Kasumi-1 (cell line): ENCODE measurements around the gene MTARC2.
"Not testable (repeated sequence)": the region's sequence is repeated elsewhere in the genome, so short reads cannot be mapped to it uniquely, and the experiment has no call there.

Source experiments
- DNase-seq, 2 experiments: peaks; one replicate each; lab custom pipeline; 2025; lab: John Stamatoyannopoulos, UW

MTARC2 gene

DNA sequence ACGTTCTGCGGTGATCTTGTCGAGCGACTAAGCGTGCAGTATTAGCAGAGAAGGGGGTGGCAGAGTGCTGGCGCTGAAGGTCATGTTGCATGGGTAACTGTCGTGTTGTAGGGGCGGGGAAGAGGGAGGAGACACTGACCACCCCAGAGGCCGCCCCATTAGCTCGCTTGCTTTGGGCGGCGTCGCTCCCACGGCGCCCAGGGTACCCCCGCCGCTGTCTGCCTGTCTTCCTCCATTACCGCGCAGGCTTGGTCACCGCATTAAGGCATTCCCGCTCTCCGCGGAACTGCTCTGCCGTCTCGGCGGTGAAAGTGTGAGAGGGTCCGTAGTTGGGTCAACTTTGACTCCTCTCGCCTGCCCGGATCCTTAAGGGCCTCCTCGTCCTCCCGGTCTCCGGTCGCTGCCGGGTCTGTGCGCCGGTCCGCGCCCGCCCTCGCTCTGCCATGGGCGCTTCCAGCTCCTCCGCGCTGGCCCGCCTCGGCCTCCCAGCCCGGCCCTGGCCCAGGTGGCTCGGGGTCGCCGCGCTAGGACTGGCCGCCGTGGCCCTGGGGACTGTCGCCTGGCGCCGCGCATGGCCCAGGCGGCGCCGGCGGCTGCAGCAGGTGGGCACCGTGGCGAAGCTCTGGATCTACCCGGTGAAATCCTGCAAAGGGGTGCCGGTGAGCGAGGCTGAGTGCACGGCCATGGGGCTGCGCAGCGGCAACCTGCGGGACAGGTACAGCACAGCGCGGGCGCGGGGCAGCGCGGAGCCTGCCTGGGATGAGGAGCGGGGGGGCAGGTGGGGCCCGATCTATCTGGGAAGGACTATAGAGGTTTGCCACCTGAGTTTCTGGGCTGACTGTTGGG lies at the start of gene MTARC2:
MTARC2 (plus strand) TSS at position 234 of the 846 bp plus-strand sequence; CDS start at position 444, 210 bp downstream.
- DNase-seq: peak; percentile 72 to 85

DNA sequence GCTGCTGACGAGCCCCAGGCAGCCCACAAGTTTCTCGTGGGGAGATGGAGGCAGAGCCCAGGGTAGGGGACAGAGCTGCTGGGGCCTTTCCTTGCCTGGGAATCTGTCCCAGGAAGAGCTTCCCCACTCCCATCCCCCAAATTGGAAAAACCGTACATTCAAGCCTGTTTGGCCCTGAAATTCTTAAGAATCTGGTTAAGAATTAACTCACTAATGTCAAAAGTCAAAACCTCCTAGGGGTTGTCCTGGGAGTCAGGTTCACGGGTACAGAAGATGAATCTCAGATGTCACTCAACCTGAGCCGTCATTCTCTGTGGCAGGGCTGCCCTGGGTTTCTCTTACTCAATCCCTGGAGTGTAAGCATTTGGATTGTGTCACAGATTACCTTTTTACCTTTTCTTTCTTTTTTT lies 49.5 kb upstream of the MTARC2 start:
- no peak for DNase-seq

DNA sequence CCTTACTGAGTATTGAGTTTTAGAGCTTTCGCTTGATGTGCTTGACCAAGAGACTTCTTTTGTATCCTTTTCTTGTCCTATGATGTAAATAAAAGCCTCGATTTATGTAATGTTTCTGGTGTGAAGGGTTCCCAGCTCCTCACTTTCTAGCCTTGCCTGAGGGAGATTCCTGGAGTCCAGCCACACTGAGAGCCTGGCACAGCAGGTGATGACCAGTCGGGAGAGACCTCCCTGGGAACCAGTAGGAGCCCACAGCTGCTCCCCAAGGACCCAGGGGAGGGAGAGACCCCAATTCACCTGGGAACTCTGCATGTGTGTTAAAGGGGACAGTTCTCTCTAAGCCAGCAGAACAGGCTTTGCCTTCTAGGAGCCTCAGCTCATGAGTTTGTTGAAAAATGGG lies 49.1 kb upstream of the MTARC2 start:
- DNase-seq: no peak

DNA sequence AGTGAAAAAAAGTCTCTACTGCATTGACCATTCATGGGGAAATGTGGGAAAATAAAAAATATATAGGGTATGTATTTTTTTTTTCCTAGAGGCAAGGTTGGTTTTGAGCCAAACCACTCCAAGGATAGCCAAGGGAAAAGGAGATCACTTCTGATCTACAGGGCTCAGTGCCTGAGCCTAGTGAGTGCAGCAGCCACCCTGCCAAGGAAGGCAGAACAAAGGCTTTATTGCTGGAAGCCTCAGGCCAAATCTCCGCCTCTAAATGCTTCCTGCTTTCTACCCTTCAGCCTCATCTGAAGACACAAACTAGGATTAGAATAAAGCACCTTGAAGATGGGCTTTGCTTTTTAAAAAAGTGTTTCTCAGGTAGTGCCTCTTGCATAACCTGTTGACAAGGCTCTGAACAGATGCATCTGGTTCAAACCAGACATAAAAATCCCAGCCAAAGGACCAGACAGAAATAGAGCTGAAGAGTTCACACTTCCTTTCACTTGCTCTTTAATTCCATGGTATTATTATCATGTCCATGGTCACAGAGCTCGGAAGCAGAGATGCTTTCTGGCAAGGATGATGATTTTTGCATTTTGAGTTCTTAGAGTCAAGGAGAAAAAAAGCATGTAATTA lies 47.5 kb upstream of the MTARC2 start:
- no peak for DNase-seq

DNA sequence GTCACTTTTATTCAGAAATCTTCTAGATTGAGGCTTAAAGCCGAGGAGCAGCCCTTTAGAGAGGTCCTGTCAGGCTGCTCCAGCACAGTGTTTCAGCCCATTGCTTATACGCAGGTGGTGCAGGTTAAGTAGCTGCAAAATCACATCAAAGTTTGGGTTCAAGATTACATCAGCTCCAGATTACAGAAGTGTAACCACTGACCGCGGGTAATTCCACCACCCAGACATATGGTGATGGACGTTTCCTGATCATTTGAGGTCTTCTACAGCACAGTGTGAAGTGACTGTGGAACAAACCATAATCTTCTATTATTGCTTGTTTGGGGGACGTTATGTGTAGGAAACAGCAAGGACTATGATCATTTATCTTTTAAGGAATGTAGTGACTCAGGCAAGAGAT lies 46.1 kb upstream of the MTARC2 start:
- DNase-seq: no peak

DNA sequence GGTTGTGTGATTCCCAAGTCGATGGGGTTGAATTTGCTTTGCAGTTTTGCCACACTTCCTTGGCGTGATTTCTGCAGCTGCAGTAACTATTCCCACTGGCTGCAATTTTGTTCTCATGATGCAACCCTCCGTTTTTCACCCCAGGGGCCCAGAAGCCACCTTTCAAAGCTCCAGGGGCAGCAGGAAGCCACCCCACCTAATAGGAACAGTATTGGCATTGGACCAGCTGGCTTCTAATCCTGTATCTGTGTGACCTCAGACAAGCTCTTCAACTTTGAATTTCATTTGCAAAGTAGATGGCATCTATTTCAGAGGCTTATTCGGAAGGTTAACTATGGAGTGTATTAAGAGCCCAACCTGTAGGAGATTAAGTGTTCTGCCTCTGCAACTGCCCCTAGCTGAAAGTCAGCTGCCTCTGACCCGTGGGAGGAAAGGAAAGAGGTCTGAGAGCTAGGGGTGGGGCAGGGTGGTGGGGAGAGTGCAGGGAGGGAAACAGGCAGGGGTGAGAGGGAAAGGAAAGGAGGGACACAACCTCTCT lies 45.3 kb upstream of the MTARC2 start:
- no peak for DNase-seq

DNA sequence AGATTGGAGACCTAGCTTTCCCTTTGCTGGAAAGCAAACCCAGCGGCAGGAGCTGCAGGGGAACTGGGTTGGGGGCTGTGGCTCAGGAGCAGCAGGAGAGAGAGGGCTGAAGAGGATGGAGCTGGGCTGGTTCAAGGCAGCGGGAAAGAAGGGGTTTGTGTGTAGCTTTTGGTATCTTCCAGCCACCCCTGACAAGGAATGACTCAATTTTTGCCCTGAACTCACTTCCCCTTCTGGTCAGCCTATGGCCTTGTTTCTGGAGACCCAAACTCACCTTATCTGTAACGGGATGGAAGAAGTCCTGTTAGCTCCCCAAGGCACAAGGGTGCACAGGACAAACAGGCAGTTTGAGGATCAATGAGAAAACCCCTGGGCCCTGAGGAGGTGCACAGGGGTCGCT lies 44.8 kb upstream of the MTARC2 start:
- DNase-seq: no peak

DNA sequence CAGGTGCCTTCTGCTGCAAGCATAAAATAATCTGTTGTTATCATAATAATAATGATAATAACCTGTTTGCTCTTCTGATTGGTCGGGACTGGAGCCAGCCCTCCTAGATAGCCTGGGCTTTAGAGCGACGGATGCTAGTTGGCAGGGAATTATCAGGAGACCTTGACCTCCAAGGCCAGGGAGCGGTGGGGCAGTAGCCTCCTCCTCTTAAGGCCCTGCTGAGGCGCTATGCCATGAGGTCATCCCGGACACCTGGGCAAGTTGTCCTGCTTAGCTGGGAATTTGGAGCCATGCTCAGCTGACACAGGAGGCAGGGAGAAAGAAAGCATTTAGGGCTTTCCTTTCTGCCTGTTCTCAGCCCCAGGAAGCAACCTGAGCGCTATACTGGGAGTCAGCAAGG lies 42.3 kb upstream of the MTARC2 start:
- DNase-seq: no peak

DNA sequence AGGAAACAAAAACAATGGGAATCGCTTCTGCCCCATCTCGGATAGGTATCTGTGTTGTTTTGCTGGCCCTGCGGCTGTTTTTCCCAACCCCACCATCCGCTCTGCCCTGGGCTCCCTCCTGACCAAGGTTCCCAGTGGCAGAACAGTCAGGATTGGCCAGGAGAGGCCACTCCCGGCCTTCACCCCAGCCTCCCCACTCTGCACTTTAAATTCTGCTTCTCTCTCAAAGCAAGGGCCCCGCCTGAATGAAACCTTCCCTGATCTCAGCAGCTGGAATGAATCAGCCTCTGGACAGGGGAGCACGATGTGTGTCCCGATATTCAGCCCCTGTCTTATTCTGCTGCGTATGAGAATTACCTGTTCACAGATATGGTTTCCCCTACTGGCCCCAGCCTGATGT lies 41.6 kb upstream of the MTARC2 start:
- DNase-seq: no peak

DNA sequence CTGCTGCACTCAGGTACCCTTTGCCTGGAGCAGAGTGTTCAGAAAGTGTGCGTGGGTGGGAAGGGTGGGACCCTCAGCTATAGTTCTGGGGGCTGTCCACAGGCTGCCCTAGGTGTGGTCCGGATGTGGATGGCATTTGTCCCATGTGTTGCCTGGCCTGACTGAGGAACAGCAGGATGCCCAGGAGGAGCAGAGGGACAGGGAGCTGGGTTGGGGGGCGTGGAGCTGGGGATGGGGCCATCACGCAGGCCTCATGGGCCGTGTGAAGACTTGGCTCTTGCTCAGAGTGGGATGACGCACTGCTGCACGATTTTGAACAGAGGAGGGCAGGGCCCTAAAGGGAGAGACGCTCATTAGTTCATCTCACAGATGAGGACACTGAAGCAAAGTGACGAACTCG lies 41.0 kb upstream of the MTARC2 start:
- no peak for DNase-seq

DNA sequence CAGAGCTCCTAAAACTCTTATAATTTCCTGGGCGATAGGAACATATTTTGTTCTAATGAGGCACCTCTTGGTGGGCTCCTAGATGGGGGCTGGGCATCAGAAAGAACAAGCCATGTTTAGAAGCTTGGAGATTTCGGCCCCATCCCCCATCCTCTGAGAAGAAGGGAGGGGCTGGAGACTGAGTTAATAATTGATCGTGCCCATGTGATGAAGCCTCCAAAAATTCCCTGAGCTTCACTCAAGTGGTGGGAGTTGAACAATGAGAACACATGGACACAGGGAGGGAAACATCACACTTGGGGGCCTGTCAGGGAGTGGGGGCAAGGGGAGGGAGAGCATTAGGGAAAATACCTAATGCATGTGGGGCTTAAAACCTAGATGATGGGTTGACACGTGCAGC lies 39.9 kb upstream of the MTARC2 start:
- DNase-seq: no peak

DNA sequence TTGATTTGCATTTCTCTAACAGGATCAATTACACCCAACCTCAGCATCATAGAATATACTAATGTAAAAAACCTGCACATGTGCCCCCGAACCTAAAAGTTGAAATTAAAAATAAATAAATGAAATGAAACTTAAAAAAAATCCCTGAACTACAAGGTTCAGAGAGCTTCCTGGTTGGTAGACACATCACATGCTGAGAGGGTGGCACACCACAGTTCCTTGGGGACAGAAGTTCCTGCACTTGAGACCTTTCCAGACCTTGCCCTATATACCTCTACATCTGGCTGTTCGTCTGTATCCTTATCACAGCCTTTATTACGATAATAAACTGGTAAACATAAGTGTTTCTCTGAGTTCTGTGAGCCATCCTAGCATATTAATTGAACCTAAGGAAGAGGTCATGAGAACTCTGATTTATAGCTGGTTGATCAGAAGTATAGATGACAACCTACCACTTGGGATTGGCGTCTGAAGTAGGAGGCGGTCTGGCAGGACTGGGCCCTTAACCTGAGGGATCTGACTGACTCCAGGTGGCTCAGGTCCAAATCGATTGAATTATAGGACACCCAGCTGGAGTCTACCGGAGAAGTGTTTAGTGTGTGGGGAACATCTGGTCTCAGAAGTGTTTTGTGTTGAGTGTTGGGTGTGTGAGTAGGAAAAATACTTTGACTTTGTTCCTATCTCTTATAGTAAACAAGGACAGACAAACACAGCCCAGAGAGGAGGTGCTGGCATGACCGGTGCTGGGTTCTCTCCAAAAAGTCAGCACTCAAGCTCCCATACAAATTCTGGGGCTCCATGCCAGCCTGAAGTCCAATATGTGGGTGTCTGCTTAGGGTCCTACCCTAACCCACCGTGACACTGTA lies 39.0 kb upstream of the MTARC2 start:
- no peak for DNase-seq

DNA sequence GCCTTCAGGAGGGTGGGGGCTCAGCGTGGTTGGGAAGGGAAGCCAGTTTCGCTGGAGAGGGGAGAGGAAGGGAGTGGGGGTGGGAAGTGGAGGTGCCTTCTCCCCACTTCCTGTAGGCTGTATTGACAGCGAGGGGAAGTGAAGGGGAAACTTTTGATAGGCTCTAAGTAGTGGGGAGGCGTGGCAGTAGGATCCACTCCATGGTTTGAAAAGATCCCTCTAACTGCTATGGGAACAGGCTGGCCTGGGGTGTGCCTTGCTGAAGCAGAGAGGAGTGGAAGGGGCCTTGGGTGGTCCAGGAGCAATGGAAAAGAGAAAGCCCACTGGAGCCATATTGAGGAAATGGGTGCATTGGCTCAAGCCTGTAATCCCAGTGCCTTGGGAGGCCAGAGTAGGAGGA lies 37.8 kb upstream of the MTARC2 start:
- peak; percentile 25 to 33 for DNase-seq

DNA sequence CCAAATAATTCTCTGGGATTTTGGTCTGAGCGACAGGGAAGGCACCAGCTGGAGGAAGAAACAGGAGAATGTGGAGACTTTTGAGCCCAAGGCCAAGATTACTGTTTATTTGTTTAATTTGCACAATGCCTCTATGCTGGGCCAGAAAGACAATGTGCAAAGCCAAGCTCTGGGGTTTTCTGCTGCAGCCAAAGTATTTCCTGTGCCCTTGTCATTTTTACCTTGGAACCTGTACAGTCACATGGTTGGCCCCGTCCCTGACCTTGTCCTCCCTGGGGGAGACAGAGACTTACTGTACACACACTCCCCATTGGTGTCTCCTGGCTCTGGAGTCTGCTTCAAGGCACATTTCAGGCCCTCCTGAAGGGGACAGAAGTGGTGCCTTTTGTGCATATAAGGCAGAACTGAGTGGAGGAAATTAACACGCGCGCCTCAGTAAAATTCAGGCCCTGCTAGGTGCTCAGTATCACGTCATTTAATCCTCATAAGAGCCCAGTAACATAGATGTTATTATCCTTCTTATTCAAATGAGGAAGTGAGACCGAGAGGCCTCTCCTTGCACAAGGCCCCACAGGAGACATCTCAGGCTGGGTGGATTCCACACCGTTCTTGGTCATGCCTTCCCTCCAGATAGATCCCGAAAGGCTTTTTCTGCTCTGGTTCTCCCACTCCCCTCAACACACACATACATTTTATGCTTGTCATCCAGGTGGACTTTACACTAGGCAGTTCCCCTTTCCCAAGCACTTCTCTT lies 36.9 kb upstream of the MTARC2 start:
- peak in 1 of 2 experiments; percentile 28 for DNase-seq

DNA sequence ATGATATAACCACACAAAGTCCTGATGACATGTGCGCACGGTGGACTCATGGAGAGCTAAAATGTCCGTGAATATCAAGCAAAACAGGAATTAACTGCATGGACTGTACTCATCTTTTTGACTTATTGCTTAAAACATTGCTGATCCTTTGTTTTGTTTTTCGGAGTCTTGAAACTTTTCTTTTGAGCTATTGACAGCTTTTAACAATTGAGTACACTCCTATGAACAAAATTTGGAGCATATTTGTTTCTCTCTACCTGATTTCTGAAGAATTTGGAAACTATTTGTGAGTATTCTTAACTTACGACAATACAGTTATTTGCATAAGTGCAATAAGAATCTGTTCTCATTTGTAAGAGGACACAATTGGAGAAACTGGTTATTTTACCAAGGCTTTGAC lies 32.1 kb upstream of the MTARC2 start:
- not testable (repeated sequence) for DNase-seq

DNA sequence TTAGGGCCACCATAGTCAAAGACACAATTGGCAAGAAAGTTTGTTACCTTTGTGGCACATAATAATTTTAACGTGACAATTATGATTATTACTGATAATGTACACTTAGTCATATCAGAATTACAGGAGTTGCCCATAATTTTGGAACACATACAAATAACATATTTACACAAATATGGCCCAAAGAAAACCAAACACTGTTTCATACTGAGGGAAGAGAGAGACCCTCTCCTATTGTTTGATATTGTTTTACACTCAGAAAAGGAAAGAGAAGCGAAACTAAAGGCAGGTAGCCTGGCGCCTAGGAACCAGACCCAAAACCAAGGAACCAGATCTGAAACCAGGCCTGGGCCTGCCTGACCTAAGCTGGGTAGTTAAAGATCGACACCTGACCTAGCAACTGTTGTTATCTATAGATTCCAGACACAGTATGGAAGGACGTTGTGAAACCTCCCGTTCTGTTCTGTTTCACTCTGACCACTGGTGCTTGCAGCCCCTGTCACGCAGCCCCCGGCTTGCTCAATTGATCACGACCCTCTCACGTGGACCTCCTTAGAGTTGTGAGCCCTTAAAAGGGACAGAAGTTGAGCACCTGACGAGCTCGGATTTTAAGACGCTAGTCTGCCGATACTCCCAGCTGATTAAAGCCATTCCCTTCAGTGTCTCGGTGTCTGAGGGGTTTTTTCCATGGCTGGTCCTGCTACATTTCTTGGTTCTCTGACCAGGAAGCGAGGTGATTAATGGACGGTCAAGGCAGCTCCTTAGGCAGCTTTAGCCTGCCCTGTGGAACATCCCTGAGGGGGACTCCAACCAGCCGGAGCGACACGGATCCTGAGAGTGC lies 30.1 kb upstream of the MTARC2 start:
- DNase-seq: no peak

DNA sequence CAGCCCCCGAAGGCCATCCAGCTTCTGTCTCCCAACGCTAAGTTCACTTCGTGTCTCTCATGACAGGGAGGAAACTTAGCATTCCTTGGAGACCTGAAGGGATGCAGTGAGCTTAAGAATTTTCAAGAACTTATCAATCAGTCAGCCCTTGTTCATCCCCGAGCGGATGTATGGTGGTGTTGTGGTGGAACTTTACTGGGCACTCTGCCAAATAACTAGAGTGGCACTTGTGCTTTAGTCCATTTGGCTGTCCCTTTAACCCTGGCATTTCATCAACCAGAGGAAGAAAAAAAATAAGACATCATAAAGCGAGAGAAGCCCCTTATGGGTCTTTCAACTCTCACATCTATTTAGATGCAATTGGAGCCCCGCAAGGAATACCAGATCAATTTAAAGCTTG lies 26.9 kb upstream of the MTARC2 start:
- DNase-seq: not testable (repeated sequence)

DNA sequence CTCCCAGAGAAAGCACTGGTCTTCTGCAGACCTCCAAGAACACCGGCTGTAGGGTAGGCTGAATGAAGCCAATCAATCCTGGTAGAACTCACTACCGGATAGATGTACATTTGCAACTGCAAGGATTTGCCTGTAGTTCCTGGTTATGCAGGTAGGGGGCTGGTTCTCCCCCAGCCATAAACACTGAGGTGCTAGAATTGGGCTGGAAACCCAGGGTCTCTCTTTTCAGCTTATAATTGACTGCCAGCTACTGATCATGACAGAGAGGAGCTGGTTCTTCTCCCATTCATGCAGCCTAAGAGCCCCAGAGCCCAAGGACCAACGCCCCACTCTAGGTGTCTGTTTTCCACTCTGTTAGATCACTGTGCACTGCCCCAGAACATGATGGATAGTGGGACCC lies 21.5 kb upstream of the MTARC2 start:
- DNase-seq: peak in 1 of 2 experiments; percentile 14

DNA sequence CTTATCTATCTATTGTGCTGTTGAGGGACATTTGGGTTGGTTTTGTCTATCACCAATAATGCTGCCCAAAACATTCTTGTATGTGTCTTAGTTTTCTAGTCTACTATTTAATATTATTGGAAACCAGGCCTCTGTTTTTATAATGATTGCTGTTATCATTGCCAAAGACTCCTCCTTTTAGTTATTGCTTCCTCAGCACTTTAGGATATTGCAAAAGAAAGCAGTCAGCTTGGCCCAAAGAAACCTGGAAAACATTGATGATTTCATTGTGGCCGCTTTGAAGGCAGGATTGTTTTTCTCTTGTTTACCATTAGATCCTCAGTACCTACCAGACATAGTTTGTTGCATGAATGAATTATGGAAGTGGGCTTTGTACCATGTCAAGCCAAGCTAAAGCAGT lies 20.6 kb upstream of the MTARC2 start:
- no peak for DNase-seq

DNA sequence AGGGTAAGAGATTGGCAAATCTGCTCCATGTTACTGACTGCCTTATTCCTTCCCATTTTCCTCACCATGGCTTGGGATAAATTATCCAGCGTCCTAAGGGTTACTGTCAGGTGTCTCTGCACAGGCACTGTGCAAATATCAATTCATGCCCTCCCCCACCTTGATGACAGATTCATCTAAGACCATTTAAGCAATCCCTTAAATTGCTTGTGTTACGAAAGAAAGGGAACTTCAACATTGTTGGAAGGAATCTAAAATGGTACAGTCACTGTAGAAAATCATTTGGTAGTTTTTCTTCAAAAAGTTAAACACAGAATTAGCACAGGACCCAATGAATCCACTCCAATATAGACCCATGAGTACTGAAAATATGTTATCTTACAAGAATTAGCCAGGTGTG lies 17.6 kb upstream of the MTARC2 start:
- no peak for DNase-seq

DNA sequence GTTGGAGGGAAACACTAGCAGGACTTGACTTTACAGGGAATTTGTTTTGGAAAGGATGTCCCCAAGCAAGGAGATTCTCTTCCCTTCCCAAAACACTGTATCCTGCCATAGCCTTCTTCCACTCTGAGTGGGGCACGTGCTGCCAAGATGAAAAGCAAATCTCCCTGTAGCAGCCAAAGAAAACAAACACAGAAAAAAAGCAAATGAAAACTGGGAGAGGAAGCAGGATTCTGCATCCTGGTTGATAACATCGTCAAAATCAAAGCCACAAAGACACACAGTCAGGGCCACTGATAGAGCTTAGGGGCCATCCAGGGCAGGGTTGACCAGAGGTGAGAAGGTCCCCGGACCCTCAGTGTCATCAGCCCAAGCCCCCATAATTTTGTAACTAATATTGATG lies 16.0 kb upstream of the MTARC2 start:
- DNase-seq: no peak
